Measurements from ENCODE around the gene S1PR3.

S1PR3 gene

GRCh38 chr9:88993327-88993726 is 2.1 kb downstream of the S1PR3 start:
- no peak for DNase-seq (ENCODE audit: low spot score)

- no peak for DNase-seq (ENCODE audit: low spot score)
Observed at GRCh38 chr9:88993871-88994460, 2.7 kb downstream of the S1PR3 start.

GRCh38 chr9:88994469-88995199 is 3.4 kb downstream of the S1PR3 start:
- no peak for DNase-seq (ENCODE audit: low spot score)

- no peak for DNase-seq (ENCODE audit: low spot score)
Observed at GRCh38 chr9:88995200-88995577, 3.9 kb downstream of the S1PR3 start.

GRCh38 chr9:88995627-88996026 is 4.4 kb downstream of the S1PR3 start:
- no peak for DNase-seq (ENCODE audit: low spot score)

GRCh38 chr9:88996046-88996920 is 5.0 kb downstream of the S1PR3 start:
- DNase-seq (ENCODE audit: low spot score), result no peak

GRCh38 chr9:88996921-88997235 is 5.6 kb downstream of the S1PR3 start:
- no peak for DNase-seq (ENCODE audit: low spot score)

- DNase-seq (ENCODE audit: low spot score), result no peak
Observed at GRCh38 chr9:88997646-88998045, 6.4 kb downstream of the S1PR3 start.

GRCh38 chr9:88998503-88998902 is 7.2 kb downstream of the S1PR3 start:
- no peak for DNase-seq (ENCODE audit: low spot score)

- no peak for DNase-seq (ENCODE audit: low spot score)
Observed at GRCh38 chr9:88998911-88999310, 7.6 kb downstream of the S1PR3 start.

- DNase-seq (ENCODE audit: low spot score), result no peak
Observed at GRCh38 chr9:89000371-89000781, 9.1 kb downstream of the S1PR3 start.

- peak; percentile 58 for DNase-seq (ENCODE audit: low spot score)
Observed at GRCh38 chr9:89000973-89001916, 10.0 kb downstream of the S1PR3 start.

GRCh38 chr9:89001917-89002540 is 10.8 kb downstream of the S1PR3 start:
- DNase-seq (ENCODE audit: low spot score), result no peak

- no peak for DNase-seq (ENCODE audit: low spot score)
Observed at GRCh38 chr9:89002987-89003386, 11.7 kb downstream of the S1PR3 start.

- no peak for DNase-seq (ENCODE audit: low spot score)
Observed at GRCh38 chr9:89005323-89005722, 14.1 kb downstream of the S1PR3 start.

GRCh38 chr9:89006267-89006666 is 15.0 kb downstream of the S1PR3 start:
- DNase-seq (ENCODE audit: low spot score), result no peak

- no peak for DNase-seq (ENCODE audit: low spot score)
Observed at GRCh38 chr9:89006996-89007967, 16.0 kb downstream of the S1PR3 start.

GRCh38 chr9:89008055-89008743 is 16.9 kb downstream of the S1PR3 start:
- no peak for DNase-seq (ENCODE audit: low spot score)

- no peak for DNase-seq (ENCODE audit: low spot score)
Observed at GRCh38 chr9:89008744-89009545, 17.7 kb downstream of the S1PR3 start.

Measured in CD4-positive, alpha-beta T cell treated with Interleukin-6 at 100 ng/mL for 8 hours (primary cell).